ENCODE data around the gene TTLL9. TPM values are rescaled to one million over a fixed set of nuclear protein-coding genes. Genes with fewer than 3 reads are reported as not detected.
"Not testable (repeated sequence)": the region's sequence is repeated elsewhere in the genome, so short reads cannot be mapped to it uniquely, and the experiment has no call there.

TTLL9 gene
- total RNA-seq, 4 donors from 2014 or later = 0.49 to 0.68 TPM; not detected in 2

DNA sequence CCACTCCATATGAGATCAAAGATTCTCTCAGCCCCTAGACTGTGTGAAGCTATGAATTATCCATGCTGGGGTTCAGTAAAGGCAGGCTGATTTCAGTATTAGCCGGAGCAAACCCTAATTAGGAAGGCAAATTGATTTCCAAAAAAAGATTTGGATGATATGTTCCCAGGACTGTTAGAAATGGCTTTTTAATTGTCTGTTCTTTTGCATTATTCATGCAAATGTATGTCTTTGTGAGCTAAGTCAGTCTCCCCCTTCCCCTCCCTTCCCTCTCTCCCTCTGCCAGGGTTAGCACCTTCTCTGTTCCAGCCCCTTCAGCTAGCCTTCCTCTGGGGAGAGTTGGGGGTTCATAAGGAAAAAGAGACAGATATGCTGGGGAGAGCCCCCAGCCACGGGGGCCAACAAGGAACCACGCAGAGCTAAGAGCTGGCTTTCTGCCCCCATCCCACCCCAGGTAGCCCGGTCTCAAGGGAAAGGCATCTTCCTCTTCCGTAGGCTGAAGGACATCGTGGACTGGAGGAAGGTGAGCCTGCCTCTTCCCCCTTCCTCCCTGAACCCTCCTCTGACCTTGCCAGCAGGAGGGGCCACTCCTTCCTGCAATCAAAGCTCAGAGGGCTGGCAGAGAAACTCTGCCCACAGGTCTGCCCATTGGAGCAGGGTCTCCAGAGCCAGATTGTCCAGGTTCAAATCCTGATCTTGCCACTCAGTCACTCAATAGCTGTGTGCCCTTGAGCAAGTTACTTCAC is 49.1 kb downstream of the TTLL9 start:
- H3K9me3 ChIP-seq = no peaks in the 10 kb centered on the region
- H3K4me1 ChIP-seq = no peaks in the 10 kb centered on the region
- WGBS = 56% methylated on average over 6 of the region's 6 CpGs
- H3K4me3 ChIP-seq = no peak overlapping the region
- no peak for TF ChIP-seq CTCF (IDR thresholded peaks at IDR 0.05)
- TF ChIP-seq EP300 (IDR thresholded peaks at IDR 0.05) = no peak
- TF ChIP-seq POLR2AphosphoS5 (IDR thresholded peaks at IDR 0.05) = no peak
- no peak for TF ChIP-seq POLR2A (IDR thresholded peaks at IDR 0.05)
- no peak for DNase-seq (ENCODE audit: low spot score in 2 of 2)
- peaks cover 2% of the 10 kb centered on the region for H3K27me3 ChIP-seq
- H3K27ac ChIP-seq = no peak overlapping the region
- no peaks in the 10 kb centered on the region for H3K36me3 ChIP-seq

GRCh38 chr20:31920275-31920855 is 49.9 kb downstream of the TTLL9 start:
- Histone ChIP-seq H3K27ac (no peak overlapping the region), H3K9me3 (no peaks in the 10 kb centered on the region), H3K36me3 (no peaks in the 10 kb centered on the region), H3K4me1 (no peaks in the 10 kb centered on the region), H3K27me3 (peaks cover 2% of the 10 kb centered on the region), H3K4me3 (no peak overlapping the region)
- TF ChIP-seq CTCF (IDR thresholded peaks at IDR 0.05) (no peak), POLR2AphosphoS5 (IDR thresholded peaks at IDR 0.05) (no peak), EP300 (IDR thresholded peaks at IDR 0.05) (no peak)
- WGBS = 57% methylated on average over 2 of the region's 11 CpGs
- no peak for DNase-seq (ENCODE audit: low spot score in 2 of 2)

DNA sequence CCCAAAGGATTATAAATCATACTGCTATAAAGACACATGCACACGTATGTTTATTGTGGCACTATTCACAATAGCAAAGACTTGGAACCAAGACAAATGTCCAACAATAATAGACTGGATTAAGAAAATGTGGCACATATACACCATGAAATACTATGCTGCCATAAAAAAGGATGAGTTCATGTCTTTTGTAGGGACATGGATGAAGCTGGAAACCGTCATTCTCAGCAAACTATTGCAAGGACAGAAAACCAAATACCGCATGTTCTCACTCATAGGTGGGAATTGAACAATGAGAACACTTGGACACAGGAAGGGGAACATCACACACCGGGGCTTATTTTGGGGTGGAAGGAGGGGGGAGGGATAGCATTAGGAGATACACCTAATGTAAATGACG is 51.0 kb downstream of the TTLL9 start:
- not testable (repeated sequence) for DNase-seq (ENCODE audit: low spot score in 2 of 2); H3K27me3 ChIP-seq; H3K9me3 ChIP-seq; H3K27ac ChIP-seq; H3K36me3 ChIP-seq; H3K4me1 ChIP-seq; H3K4me3 ChIP-seq
- 95% methylated on average over 5 of the region's 5 CpGs for WGBS

DNA sequence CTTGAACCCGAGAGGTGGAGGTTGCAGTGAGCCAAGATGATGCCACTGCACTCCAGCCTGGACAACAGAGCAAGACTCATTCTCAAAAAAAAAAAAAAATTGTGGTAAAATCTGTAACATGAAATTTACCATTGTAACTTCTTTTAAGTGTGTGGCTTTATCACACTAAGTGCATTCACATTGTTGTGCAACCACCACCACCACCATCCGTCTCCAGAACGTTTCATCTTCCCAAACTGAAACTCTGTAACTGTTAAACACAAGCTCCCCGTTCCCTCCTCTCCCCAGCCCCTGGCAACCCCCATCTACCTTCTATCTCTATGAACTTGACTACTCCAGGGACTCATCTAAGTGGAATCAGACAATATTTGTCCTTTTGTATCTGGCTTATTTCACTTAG is 51.7 kb downstream of the TTLL9 start:
- no peaks in the 10 kb centered on the region for H3K36me3 ChIP-seq
- no peaks in the 10 kb centered on the region for H3K9me3 ChIP-seq
- TF ChIP-seq CTCF (IDR thresholded peaks at IDR 0.05) = no peak
- TF ChIP-seq POLR2AphosphoS5 (IDR thresholded peaks at IDR 0.05) = no peak
- no peak for TF ChIP-seq POLR2A (IDR thresholded peaks at IDR 0.05)
- TF ChIP-seq EP300 (IDR thresholded peaks at IDR 0.05) = no peak
- H3K4me1 ChIP-seq = no peaks in the 10 kb centered on the region
- H3K27ac ChIP-seq = no peak overlapping the region
- 72% methylated on average over 4 of the region's 4 CpGs for WGBS
- H3K4me3 ChIP-seq = no peak overlapping the region
- peaks cover 9% of the 10 kb centered on the region for H3K27me3 ChIP-seq
- DNase-seq (ENCODE audit: low spot score in 2 of 2) = no peak

- TF ChIP-seq EP300 (IDR thresholded peaks at IDR 0.05) = no peak
- no peak for TF ChIP-seq POLR2A (IDR thresholded peaks at IDR 0.05)
- no peak for TF ChIP-seq POLR2AphosphoS5 (IDR thresholded peaks at IDR 0.05)
- no peak for TF ChIP-seq CTCF (IDR thresholded peaks at IDR 0.05)
- no peaks in the 10 kb centered on the region for H3K36me3 ChIP-seq
- H3K4me1 ChIP-seq = no peaks in the 10 kb centered on the region
- no peak overlapping the region for H3K27ac ChIP-seq
- H3K27me3 ChIP-seq = peaks cover 9% of the 10 kb centered on the region
- 90% methylated on average over 4 of the region's 4 CpGs for WGBS
- H3K4me3 ChIP-seq = no peak overlapping the region
- no peak for DNase-seq (ENCODE audit: low spot score in 2 of 2)
- no peaks in the 10 kb centered on the region for H3K9me3 ChIP-seq
These were observed 52.2 kb downstream of the TTLL9 start for GRCh38 chr20:31922588-31922987.

Data from suprapubic skin (tissue), 4 donors.